IPS-11a (cell line): ENCODE data around the gene EVL.

Experiments used
- H3K4me3 ChIP-seq: one replicate; pipeline ENCODE4 v1.5.1; 2013; ENCODE audit warnings: low read depth, low read length, control low read depth

EVL gene

GRCh38 chr14:100108042-100108825, 43.0 kb downstream of the EVL start:
- no peak overlapping the region for H3K4me3 ChIP-seq

- H3K4me3 ChIP-seq, result no peak overlapping the region
Measured at GRCh38 chr14:100108840-100109593, 43.8 kb downstream of the EVL start.

GRCh38 chr14:100109594-100109955, 44.4 kb downstream of the EVL start:
- no peak overlapping the region for H3K4me3 ChIP-seq

GRCh38 chr14:100110816-100111215, 45.6 kb downstream of the EVL start:
- no peak overlapping the region for H3K4me3 ChIP-seq

GRCh38 chr14:100111931-100112704, 46.9 kb downstream of the EVL start:
- no peak overlapping the region for H3K4me3 ChIP-seq

- no peak overlapping the region for H3K4me3 ChIP-seq
Measured at GRCh38 chr14:100114109-100114765, 49.0 kb downstream of the EVL start.

- H3K4me3 ChIP-seq, result no peak overlapping the region
Measured at GRCh38 chr14:100115236-100115635, 50.0 kb downstream of the EVL start.

GRCh38 chr14:100115726-100116125, 50.5 kb downstream of the EVL start:
- no peak overlapping the region for H3K4me3 ChIP-seq

- no peak overlapping the region for H3K4me3 ChIP-seq
Measured at GRCh38 chr14:100116134-100116533, 50.9 kb downstream of the EVL start.

- no peak overlapping the region for H3K4me3 ChIP-seq
Measured at GRCh38 chr14:100117026-100117425, 51.8 kb downstream of the EVL start.

- H3K4me3 ChIP-seq, result no peak overlapping the region
Measured at GRCh38 chr14:100117633-100118395, 52.6 kb downstream of the EVL start.

GRCh38 chr14:100118396-100119011, 53.3 kb downstream of the EVL start:
- H3K4me3 ChIP-seq, result no peak overlapping the region

GRCh38 chr14:100119251-100119650, 54.0 kb downstream of the EVL start:
- no peak overlapping the region for H3K4me3 ChIP-seq

- H3K4me3 ChIP-seq, result no peak overlapping the region
Measured at GRCh38 chr14:100120522-100121269, 55.5 kb downstream of the EVL start.

GRCh38 chr14:100121643-100122480, 56.6 kb downstream of the EVL start:
- no peak overlapping the region for H3K4me3 ChIP-seq

- H3K4me3 ChIP-seq, result no peak overlapping the region
Measured at GRCh38 chr14:100122481-100123223, 57.4 kb downstream of the EVL start.

GRCh38 chr14:100123618-100124017, 58.4 kb downstream of the EVL start:
- no peak overlapping the region for H3K4me3 ChIP-seq
